ENCODE measurements around the gene DNAJC30.
A peak's percentile ranks its signal among the peaks of the same experiment; 100 is the strongest.
"Not testable (repeated sequence)": the region's sequence is repeated elsewhere in the genome, so short reads cannot be mapped to it uniquely, and the experiment has no call there.

DNAJC30 gene

DNA sequence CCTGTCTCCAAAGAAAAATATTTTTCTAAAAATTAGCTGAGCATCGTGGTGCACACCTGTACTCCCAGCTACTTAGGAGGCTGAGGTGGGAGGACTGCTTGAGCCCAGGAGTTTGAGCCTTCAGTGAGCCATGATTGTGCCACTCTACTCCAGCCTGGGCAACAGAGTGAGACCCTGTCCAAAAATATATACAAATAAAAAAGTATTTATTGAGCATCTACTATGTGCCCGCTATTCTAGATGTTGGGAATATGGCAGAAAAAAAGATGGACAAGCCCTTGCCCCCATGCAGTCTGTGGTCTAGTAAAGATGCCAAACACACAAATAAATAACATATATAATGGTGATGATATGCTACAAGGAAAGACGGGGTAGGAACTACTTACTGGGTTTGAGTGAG is 40.6 kb upstream of the DNAJC30 start:
- in situ Hi-C loops (cut with MboI; ENCODE audit: low pct_unique_long_range_greater_than_20kb, low sequenced_read_pairs, unreplicated experiment): no loop called here
- no peak for TF ChIP-seq CTCF (IDR thresholded peaks at IDR 0.05; ENCODE audit: extremely low read depth, insufficient read depth, missing control alignments)
- no peak for DNase-seq (ENCODE audit: low spot score)

DNA sequence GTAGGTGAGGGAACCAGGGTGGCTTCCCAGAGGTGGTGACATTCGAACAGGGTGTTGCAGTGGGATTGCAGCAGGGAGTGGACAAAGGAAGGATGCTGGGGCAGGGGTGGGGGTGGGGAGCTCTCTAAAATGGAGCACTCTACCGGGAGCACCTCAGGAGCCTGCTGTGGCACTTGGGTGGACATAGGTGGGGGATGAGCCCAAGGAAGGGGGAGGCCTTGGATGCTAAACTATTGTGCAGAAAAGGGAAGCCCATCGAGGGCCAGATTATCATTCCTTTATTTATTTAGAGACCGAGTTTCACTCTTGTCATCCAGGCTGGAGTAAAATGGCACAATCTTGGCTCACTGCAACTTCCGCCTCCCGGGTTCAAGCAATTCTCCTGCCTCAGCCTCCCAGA is 39.5 kb upstream of the DNAJC30 start:
- in situ Hi-C loops (cut with MboI; ENCODE audit: low pct_unique_long_range_greater_than_20kb, low sequenced_read_pairs, unreplicated experiment): no loop called here
- TF ChIP-seq CTCF (IDR thresholded peaks at IDR 0.05; ENCODE audit: extremely low read depth, insufficient read depth, missing control alignments): no peak
- DNase-seq (ENCODE audit: low spot score): no peak

DNA sequence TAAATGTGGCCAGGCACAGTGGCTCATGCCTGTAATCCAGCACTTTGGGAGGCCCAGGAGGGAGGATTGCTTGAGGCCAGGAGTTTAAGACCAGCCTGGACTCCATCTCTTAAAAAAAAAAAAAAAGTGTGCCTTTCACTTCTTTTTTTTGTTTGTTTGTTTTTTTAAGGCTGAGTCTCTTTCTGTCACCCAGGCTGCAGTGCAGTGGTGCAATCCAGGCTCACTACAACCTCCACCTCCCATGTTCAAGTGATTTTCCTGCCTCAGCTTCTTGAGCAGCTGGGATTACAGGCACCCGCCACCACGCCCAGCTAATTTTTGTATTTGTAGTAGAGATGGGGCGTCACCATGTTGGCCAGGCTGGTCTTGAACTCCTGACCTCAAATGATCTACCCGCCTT is 38.9 kb upstream of the DNAJC30 start:
- in situ Hi-C loops (cut with MboI; ENCODE audit: low pct_unique_long_range_greater_than_20kb, low sequenced_read_pairs, unreplicated experiment): not testable (repeated sequence)

DNA sequence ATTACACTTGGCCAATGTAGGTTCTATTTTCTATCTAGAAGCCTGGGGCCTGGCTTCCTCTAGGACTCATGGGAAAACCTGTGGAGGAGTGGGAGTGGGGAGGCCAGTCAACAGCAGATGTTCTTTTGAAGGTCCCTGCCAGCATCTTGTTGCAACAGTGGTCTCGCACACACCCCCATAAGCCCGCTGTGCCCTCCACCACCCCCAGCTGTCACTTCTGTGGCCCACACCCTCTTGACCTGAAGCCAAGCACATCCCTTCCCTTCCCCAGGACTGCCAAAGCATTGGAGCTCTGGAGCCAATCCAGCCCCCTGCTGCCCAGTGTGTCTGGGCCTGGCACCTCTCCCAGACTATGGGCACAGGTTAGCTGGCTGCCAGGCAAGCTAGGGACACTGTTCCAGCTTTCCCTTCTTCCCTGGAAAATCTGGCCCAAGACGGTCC is 38.1 kb upstream of the DNAJC30 start:
- no peak for DNase-seq (ENCODE audit: low spot score)
- in situ Hi-C loops (cut with MboI; ENCODE audit: low pct_unique_long_range_greater_than_20kb, low sequenced_read_pairs, unreplicated experiment): no loop called here
- no peak for TF ChIP-seq CTCF (IDR thresholded peaks at IDR 0.05; ENCODE audit: extremely low read depth, insufficient read depth, missing control alignments)

More for the DNA sequence above, 38.9 kb upstream of the DNAJC30 start:
- not testable (repeated sequence) for DNase-seq (ENCODE audit: low spot score)

DNA sequence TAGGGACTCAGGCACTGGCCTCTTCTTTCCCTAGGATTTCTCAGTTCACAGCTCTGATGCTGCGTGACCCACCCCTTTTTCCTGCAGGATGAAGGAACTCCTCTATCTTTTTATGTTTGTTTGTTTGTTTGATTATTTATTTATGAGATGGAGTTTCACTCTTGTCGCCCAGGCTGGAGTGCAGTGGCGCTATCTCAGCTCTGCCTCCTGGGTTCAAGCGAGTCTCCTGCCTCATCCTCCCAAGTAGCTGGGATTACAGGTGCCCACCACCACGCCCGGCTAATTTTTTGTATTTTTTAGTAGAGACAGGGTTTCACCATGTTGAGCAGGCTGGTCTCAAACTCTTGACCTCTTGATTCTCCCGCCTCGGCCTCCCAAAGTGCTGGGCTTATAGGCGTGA is 37.2 kb upstream of the DNAJC30 start:
- in situ Hi-C loops (cut with MboI; ENCODE audit: low pct_unique_long_range_greater_than_20kb, low sequenced_read_pairs, unreplicated experiment); DNase-seq (ENCODE audit: low spot score): not testable (repeated sequence)

GRCh38 chr7:73719806-73720169 is 36.5 kb upstream of the DNAJC30 start:
- in situ Hi-C loops (cut with MboI; ENCODE audit: low pct_unique_long_range_greater_than_20kb, low sequenced_read_pairs, unreplicated experiment): no loop called here
- TF ChIP-seq CTCF (IDR thresholded peaks at IDR 0.05; ENCODE audit: extremely low read depth, insufficient read depth, missing control alignments): no peak
- no peak for DNase-seq (ENCODE audit: low spot score)

GRCh38 chr7:73718905-73719805 is 35.9 kb upstream of the DNAJC30 start, which contains the start of gene STX1A:
TSS of gene STX1A (minus strand) at chr7:73719669. CDS start at chr7:73719631, 38 bp downstream.
- peak; percentile 97 for DNase-seq (ENCODE audit: low spot score)
- no peak for TF ChIP-seq CTCF (IDR thresholded peaks at IDR 0.05; ENCODE audit: extremely low read depth, insufficient read depth, missing control alignments)
- in situ Hi-C loops (cut with MboI; ENCODE audit: low pct_unique_long_range_greater_than_20kb, low sequenced_read_pairs, unreplicated experiment): no loop called here
